Panc1 (cell line): ENCODE data around the gene SLC4A11. TPM values are rescaled to one million over a fixed set of nuclear protein-coding genes. Genes with fewer than 3 reads are reported as not detected.

ENCODE experiments used
- ATAC-seq: fragments of 200-7000 bp; cut with Tn5 transposase; 2 replicates; pipeline ENCODE4 v1.9.1; 2020; ENCODE audit warnings: mild to moderate bottlenecking, moderate library complexity
- BruUV-seq: library from RNA; stranded (reverse); fragments of 400-500 nt; replicated peaks from 2 replicates; lab custom pipeline; 2021; lab: Mats Ljungman, UMichigan
- CTCF ChIA-PET: fragments of 300-600 bp; sonication (Branson Sonifier 250); formaldehyde crosslinking; loops from one replicate; lab custom pipeline; 2022; ENCODE audit warnings: antibody characterized with exemption; lab: Charles Lee
- POLR2A ChIA-PET: fragments of 300-600 bp; sonication (Branson Sonifier 250); formaldehyde crosslinking; loops from one replicate; lab custom pipeline; 2022; ENCODE audit warnings: antibody characterized with exemption; lab: Charles Lee
- DNase-seq: peaks from one replicate; pipeline ENCODE4 v3.0.0-alpha.2; 2010; ENCODE audit warnings: low read depth, low spot score
- H3K27ac ChIP-seq: 2 replicates; pipeline ENCODE4 v1.5.1; 2011; ENCODE audit warnings: mild to moderate bottlenecking, low read length, inconsistent platforms
- H3K27me3 ChIP-seq: fragments of 200-500 bp; sonication (Bioruptor generic); 2 replicates; pipeline ENCODE4 v1.6.0; 2014; ENCODE audit warnings: low read length, inconsistent platforms; ENCODE audit not compliant: control insufficient read depth, insufficient read depth
- H3K36me3 ChIP-seq: fragments of 200-500 bp; sonication (Bioruptor generic); 2 replicates; pipeline ENCODE4 v1.5.1; 2014; ENCODE audit warnings: inconsistent platforms, mild to moderate bottlenecking, low read length, moderate library complexity; ENCODE audit not compliant: control insufficient read depth, insufficient read depth
- H3K4me1 ChIP-seq: 2 replicates; pipeline ENCODE4 v1.5.1; 2011; ENCODE audit warnings: inconsistent platforms, mild to moderate bottlenecking, low read length, moderate library complexity; ENCODE audit not compliant: control insufficient read depth, insufficient read depth
- H3K4me3 ChIP-seq, 2 experiments: 2 replicates each; pipeline ENCODE4 v1.5.1; 2011 to 2012; ENCODE audit warnings: low read depth in 2 of 2, low read length in 2 of 2, mild to moderate bottlenecking in 2 of 2, inconsistent platforms in 1 of 2, moderate library complexity in 1 of 2
- H3K9me3 ChIP-seq: fragments of 200-500 bp; sonication (Bioruptor generic); 2 replicates; pipeline ENCODE4 v1.5.1; 2014; ENCODE audit warnings: low read depth, mild to moderate bottlenecking, inconsistent platforms, low read length, moderate library complexity; ENCODE audit not compliant: control insufficient read depth, insufficient read depth
- CTCF ChIP-seq: fragments of 450-650 bp; IDR thresholded peaks from 2 replicates; pipeline ENCODE4 v1.5.1; 2017; ENCODE audit warnings: mild to moderate bottlenecking
- POLR2AphosphoS5 ChIP-seq: IDR thresholded peaks from 2 replicates; pipeline ENCODE4 v1.6.1; 2012; ENCODE audit warnings: mild to moderate bottlenecking, low read depth, low read length, moderate library complexity
- SIN3A ChIP-seq: IDR thresholded peaks from 2 replicates; pipeline ENCODE4 v1.6.1; 2012; ENCODE audit warnings: low read depth, mild to moderate bottlenecking, low read length, moderate library complexity, borderline replicate concordance; ENCODE audit not compliant: insufficient read depth
- TCF7L2 ChIP-seq: IDR thresholded peaks from 2 replicates; pipeline ENCODE4 v1.6.1; 2011; ENCODE audit warnings: mild to moderate bottlenecking, low read depth, low read length, inconsistent platforms
- in situ Hi-C: cut with HindIII; loops from 2 replicates; pipeline ENCODE4 v1.10.0; 2016; ENCODE audit warnings: low sequenced_read_pairs, low pct_unique_long_range_greater_than_20kb
- intact Hi-C: fragments of 100-400 bp; cut with micrococcal nuclease; formaldehyde crosslinking; loops from one replicate; pipeline ENCODE4 v1.10.0; 2022; ENCODE audit not compliant: unreplicated experiment
- total RNA-seq: library from RNA; stranded (reverse); gene quantifications from one replicate; pipeline ENCODE4 v1.2.1, GENCODE V29; 2021; ENCODE audit not compliant: unreplicated experiment
- TF ChIP-seq, protein P1 (sequence below), 2 experiments: IDR thresholded peaks; 2 replicates each; pipeline ENCODE4 v1.6.1; 2011 to 2012; ENCODE audit warnings: low read depth in 2 of 2, control low read depth in 1 of 2, low read length in 1 of 2, mild to moderate bottlenecking in 1 of 2, moderate library complexity in 1 of 2; ENCODE audit not compliant: insufficient read depth in 1 of 2

SLC4A11 gene
- total RNA-seq, 1 experiment from 2014 or later: 144 TPM

- Histone ChIP-seq H3K36me3 (no peaks in the 10 kb centered on the region), H3K9me3 (no peaks in the 10 kb centered on the region), H3K27me3 (no peaks in the 10 kb centered on the region), H3K4me1 (no peaks in the 10 kb centered on the region), H3K27ac (no peak overlapping the region), H3K4me3 (no peak overlapping the region)
- in situ Hi-C loops (no loop called here), intact Hi-C loops (no loop called here)
- ChIA-PET POLR2A (no interaction called here), CTCF (no interaction called here)
- ATAC-seq (no peak), DNase-seq (no peak)
- no TSS peak for BruUV-seq
- TF ChIP-seq POLR2AphosphoS5 (no peak), SIN3A (no peak), TCF7L2 (no peak), CTCF (no peak)
- TF ChIP-seq, protein P1, sequence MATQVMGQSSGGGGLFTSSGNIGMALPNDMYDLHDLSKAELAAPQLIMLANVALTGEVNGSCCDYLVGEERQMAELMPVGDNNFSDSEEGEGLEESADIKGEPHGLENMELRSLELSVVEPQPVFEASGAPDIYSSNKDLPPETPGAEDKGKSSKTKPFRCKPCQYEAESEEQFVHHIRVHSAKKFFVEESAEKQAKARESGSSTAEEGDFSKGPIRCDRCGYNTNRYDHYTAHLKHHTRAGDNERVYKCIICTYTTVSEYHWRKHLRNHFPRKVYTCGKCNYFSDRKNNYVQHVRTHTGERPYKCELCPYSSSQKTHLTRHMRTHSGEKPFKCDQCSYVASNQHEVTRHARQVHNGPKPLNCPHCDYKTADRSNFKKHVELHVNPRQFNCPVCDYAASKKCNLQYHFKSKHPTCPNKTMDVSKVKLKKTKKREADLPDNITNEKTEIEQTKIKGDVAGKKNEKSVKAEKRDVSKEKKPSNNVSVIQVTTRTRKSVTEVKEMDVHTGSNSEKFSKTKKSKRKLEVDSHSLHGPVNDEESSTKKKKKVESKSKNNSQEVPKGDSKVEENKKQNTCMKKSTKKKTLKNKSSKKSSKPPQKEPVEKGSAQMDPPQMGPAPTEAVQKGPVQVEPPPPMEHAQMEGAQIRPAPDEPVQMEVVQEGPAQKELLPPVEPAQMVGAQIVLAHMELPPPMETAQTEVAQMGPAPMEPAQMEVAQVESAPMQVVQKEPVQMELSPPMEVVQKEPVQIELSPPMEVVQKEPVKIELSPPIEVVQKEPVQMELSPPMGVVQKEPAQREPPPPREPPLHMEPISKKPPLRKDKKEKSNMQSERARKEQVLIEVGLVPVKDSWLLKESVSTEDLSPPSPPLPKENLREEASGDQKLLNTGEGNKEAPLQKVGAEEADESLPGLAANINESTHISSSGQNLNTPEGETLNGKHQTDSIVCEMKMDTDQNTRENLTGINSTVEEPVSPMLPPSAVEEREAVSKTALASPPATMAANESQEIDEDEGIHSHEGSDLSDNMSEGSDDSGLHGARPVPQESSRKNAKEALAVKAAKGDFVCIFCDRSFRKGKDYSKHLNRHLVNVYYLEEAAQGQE (IDR thresholded peaks at IDR 0.05; ENCODE audit: insufficient read depth in 1 of 2, low read depth in 2 of 2, low read length in 1 of 2): no peak
Measured at GRCh38 chr20:3258429-3258828, 19.4 kb upstream of the SLC4A11 start.

DNA sequence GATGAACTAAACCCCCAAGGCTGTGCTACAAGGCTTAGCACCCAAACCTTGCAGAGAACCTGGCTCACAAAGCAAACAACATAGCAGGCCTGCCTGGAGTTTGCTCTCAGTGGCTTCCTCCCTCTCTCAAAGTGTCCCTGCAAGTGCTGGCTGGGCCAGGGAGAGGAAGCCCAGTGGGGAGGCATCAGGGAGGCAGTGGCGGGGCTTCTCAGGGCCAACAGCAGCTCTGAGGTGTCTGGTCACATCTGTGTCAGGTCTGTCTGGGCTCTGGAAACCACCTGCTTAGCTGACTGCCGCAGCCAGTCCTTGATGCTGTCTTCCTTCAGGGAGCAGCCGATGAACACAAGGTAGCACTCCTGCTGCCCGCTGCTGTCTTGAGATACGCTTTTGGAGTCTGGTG lies 16.7 kb upstream of the SLC4A11 start:
- POLR2A ChIA-PET: interaction anchor here (0.6 kb wide), 1 partner anchor 1783 kb away, joined by 3 read pairs; no protein-coding TSS in a partner anchor
- in situ Hi-C loops: no loop called here
- Histone ChIP-seq H3K27ac (no peak overlapping the region), H3K36me3 (no peaks in the 10 kb centered on the region), H3K4me3 (no peak overlapping the region), H3K27me3 (no peaks in the 10 kb centered on the region), H3K4me1 (no peaks in the 10 kb centered on the region), H3K9me3 (no peaks in the 10 kb centered on the region)
- CTCF ChIA-PET: no interaction called here
- TF ChIP-seq, protein P1 (IDR thresholded peaks at IDR 0.05; ENCODE audit: insufficient read depth in 1 of 2, low read depth in 2 of 2, low read length in 1 of 2): no peak
- TF ChIP-seq SIN3A (no peak), POLR2AphosphoS5 (no peak), TCF7L2 (no peak), CTCF (no peak)
- DNase-seq (no peak), ATAC-seq (no peak)
- intact Hi-C loops: no loop called here
- no TSS peak for BruUV-seq
